OCI-LY3 (cell line): ENCODE data around the gene LRFN2.

Experiments
- H2AFZ ChIP-seq: fragments of 200-600, 300-600 bp; shearing (Covaris generic); 2 replicates; pipeline ENCODE4 v1.6.0; 2014; ENCODE audit warnings: antibody characterized with exemption, low read depth, low read length
- H3K27ac ChIP-seq: fragments of 200-600, 300-600 bp; sonication (generic); 2 replicates; pipeline ENCODE4 v1.5.1; 2014; ENCODE audit warnings: mild to moderate bottlenecking, low read length, moderate library complexity, mixed read lengths
- H3K27me3 ChIP-seq: fragments of 200-600, 300-600 bp; sonication (generic); 2 replicates; pipeline ENCODE4 v1.6.1; 2014; ENCODE audit warnings: low read depth, low read length, mixed read lengths
- H3K36me3 ChIP-seq: fragments of 200-600, 300-600 bp; sonication (generic); replicated peaks from 2 replicates; pipeline ENCODE3; 2014; ENCODE audit warnings: low read depth, low read length, mixed read lengths
- H3K4me1 ChIP-seq: fragments of 300-600, 200-600 bp; sonication (generic); 2 replicates; pipeline ENCODE4 v1.6.1; 2014; ENCODE audit warnings: low read length, mixed read lengths
- H3K4me2 ChIP-seq: fragments of 200-600, 300-600 bp; sonication (generic); 2 replicates; pipeline ENCODE4 v1.6.1; 2014; ENCODE audit warnings: low read length, mixed read lengths
- H3K4me3 ChIP-seq: fragments of 300-600, 200-600 bp; sonication (generic); 2 replicates; pipeline ENCODE4 v1.5.1; 2014; ENCODE audit warnings: antibody characterized with exemption, mild to moderate bottlenecking, low read length, moderate library complexity
- H3K79me2 ChIP-seq: fragments of 300-600, 200-600 bp; shearing (Covaris generic); 2 replicates; pipeline ENCODE4 v1.6.1; 2014; ENCODE audit warnings: mild to moderate bottlenecking, low read length, mixed read lengths
- H3K9ac ChIP-seq: fragments of 300-600, 200-600 bp; shearing (Covaris generic); 2 replicates; pipeline ENCODE4 v1.6.0; 2014; ENCODE audit warnings: mild to moderate bottlenecking, low read length, moderate library complexity
- H3K9me3 ChIP-seq: fragments of 200-600, 300-600 bp; shearing (Covaris generic); 2 replicates; pipeline ENCODE4 v1.6.1; 2014; ENCODE audit warnings: low read length, mixed read lengths; ENCODE audit not compliant: insufficient read depth
- H4K20me1 ChIP-seq: fragments of 200-600, 300-600 bp; sonication (generic); 2 replicates; pipeline ENCODE4 v1.6.1; 2016; ENCODE audit warnings: low read length, mixed read lengths; ENCODE audit not compliant: insufficient read depth
- EZH2phosphoT487 ChIP-seq: fragments of 200-600 bp; shearing (Covaris generic); IDR thresholded peaks from 2 replicates; pipeline ENCODE4 v1.6.1; 2018; ENCODE audit warnings: antibody characterized with exemption, mixed run types, low read depth
- TF ChIP-seq, protein P1 (sequence below): fragments of 200-600, 300-600 bp; sonication (generic); IDR thresholded peaks from 2 replicates; pipeline ENCODE4 v1.5.1; 2014; ENCODE audit warnings: antibody characterized with exemption, low read length, low read depth

Gene LRFN2

DNA sequence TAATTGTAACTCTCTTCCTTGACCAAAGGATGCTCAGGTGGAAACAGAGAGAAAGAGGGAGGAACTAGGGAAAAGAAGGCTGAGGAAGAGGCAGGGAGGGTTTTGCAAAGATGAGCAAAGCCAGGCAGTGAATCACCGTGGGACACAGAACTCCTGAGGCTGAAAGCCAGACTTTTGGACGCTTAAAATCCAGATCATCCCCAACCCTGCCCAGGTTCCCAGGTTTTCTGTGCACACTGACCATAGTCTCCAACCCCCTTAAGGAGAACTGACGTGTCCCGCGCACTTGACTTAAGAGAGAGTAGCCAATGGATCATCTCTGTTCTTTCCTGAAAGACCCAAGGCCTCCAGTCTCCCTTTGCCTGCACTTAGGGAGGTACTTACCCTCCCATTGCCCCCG, 75.3 kb downstream of the LRFN2 start:
- Histone ChIP-seq H3K4me3 (no peak overlapping the region), H2AFZ (no peak overlapping the region), H3K36me3 (no peaks in the 10 kb centered on the region), H3K79me2 (no peaks in the 10 kb centered on the region), H4K20me1 (no peaks in the 10 kb centered on the region), H3K4me2 (no peak overlapping the region), H3K27me3 (peaks cover 18% of the 10 kb centered on the region), H3K27ac (no peak overlapping the region), H3K9me3 (no peaks in the 10 kb centered on the region), H3K4me1 (no peaks in the 10 kb centered on the region), H3K9ac (no peak overlapping the region)
- no peak for TF ChIP-seq EZH2phosphoT487
- TF ChIP-seq, protein P1, sequence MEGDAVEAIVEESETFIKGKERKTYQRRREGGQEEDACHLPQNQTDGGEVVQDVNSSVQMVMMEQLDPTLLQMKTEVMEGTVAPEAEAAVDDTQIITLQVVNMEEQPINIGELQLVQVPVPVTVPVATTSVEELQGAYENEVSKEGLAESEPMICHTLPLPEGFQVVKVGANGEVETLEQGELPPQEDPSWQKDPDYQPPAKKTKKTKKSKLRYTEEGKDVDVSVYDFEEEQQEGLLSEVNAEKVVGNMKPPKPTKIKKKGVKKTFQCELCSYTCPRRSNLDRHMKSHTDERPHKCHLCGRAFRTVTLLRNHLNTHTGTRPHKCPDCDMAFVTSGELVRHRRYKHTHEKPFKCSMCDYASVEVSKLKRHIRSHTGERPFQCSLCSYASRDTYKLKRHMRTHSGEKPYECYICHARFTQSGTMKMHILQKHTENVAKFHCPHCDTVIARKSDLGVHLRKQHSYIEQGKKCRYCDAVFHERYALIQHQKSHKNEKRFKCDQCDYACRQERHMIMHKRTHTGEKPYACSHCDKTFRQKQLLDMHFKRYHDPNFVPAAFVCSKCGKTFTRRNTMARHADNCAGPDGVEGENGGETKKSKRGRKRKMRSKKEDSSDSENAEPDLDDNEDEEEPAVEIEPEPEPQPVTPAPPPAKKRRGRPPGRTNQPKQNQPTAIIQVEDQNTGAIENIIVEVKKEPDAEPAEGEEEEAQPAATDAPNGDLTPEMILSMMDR = no peak

DNA sequence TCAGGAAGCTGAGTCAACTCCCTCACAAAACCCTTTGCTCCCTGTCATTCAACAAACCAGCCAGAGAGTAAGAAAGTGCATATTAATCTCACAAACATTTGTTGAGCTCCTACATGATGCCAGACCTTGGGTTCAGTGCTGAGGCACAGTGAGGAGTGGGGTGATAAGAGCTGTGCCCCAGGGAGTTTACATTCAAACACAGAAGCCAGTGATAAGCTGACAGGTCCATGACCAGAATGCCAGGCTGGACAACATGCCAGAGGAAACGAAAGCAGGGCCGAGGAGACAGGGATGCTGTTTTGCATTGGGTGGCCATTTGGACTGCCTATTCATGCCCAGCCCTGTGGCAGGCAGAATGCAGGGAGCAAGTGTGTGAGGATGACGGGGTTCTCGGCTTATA, 76.7 kb downstream of the LRFN2 start:
- Histone ChIP-seq H3K27me3 (peaks cover 8% of the 10 kb centered on the region; the same call in 1 of the 2 replicates), H4K20me1 (no peaks in the 10 kb centered on the region), H3K4me2 (no peak overlapping the region), H3K27ac (no peak overlapping the region), H3K9me3 (no peaks in the 10 kb centered on the region), H3K4me3 (no peak overlapping the region), H3K36me3 (no peaks in the 10 kb centered on the region), H3K4me1 (no peaks in the 10 kb centered on the region), H2AFZ (no peak overlapping the region), H3K79me2 (no peaks in the 10 kb centered on the region), H3K9ac (no peak overlapping the region)
- no peak for TF ChIP-seq EZH2phosphoT487
- TF ChIP-seq, protein P1 = no peak

DNA sequence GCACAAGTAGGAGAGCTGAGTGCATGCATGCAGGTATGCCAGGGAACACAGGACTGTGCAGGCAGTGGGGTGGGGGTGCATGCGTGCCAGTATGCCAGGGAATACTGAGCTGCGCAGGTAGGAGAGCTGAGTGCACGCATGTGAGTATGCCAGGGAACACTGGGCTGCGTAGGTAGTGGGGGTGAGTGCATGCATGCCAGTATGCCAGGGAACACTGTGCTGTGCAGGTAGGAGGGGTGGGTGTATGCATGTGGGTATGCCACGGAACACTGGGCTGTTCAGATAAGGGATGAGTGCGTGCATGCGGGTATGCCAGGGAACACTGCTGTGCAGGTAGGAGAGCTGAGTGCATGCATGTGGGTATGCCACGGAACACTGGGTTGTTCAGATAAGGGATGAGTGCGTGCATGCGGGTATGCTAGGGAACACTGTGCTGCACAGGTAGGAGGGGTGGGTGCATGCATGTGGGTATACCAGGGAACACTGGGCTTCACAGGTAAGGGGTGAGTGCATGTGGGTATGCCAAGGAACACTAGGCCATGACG, 77.4 kb downstream of the LRFN2 start:
- Histone ChIP-seq H4K20me1 (no peaks in the 10 kb centered on the region), H3K9ac (no peak overlapping the region), H3K4me1 (no peaks in the 10 kb centered on the region), H3K4me3 (no peak overlapping the region), H3K36me3 (no peaks in the 10 kb centered on the region), H2AFZ (no peak overlapping the region), H3K4me2 (no peak overlapping the region), H3K79me2 (no peaks in the 10 kb centered on the region), H3K27me3 (peaks cover 8% of the 10 kb centered on the region; the same call in 1 of the 2 replicates), H3K27ac (no peak overlapping the region), H3K9me3 (no peaks in the 10 kb centered on the region)
- no peak for TF ChIP-seq EZH2phosphoT487
- TF ChIP-seq, protein P1 = no peak

DNA sequence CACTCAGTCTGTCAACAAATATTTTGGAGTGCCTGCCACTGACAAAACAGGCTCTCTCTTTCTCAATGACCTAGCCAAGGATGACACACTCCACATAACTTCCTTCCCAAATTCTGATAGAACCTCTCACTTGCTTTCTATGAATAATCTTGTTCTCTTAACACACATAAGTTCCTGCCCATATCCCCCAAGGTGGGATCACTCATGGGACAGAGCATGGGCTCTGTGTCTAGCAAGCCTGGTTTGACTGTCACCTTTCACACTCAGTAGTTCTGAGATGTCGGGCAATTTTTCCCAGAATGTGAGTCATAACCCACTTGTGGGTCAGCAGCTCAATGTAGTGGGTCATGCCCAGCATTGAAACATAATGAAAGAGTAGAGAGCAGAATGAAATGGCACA, 78.1 kb downstream of the LRFN2 start:
- TF ChIP-seq, protein P1 = no peak
- TF ChIP-seq EZH2phosphoT487 = no peak
- Histone ChIP-seq H3K27me3 (peaks cover 8% of the 10 kb centered on the region; the same call in 1 of the 2 replicates), H2AFZ (no peak overlapping the region), H3K9me3 (no peaks in the 10 kb centered on the region), H3K4me1 (no peaks in the 10 kb centered on the region), H3K4me2 (no peak overlapping the region), H3K79me2 (no peaks in the 10 kb centered on the region), H3K36me3 (no peaks in the 10 kb centered on the region), H3K9ac (no peak overlapping the region), H3K4me3 (no peak overlapping the region), H3K27ac (no peak overlapping the region), H4K20me1 (no peaks in the 10 kb centered on the region)
